T-helper 17 cell (primary cell): ENCODE data around the gene SRPX. TPM values are rescaled to one million over a fixed set of nuclear protein-coding genes. Genes with fewer than 3 reads are reported as not detected.

Source experiments
- ATAC-seq: fragments of 150-1000 bp; cut with Tn5 transposase; 2 replicates; pipeline ENCODE4 v1.10.0; 2021; ENCODE audit warnings: mild to moderate bottlenecking, moderate library complexity
- DNase-seq, 3 donors: peaks; one replicate each; pipeline versions ENCODE4 v3.0.0 to v3.0.0-alpha.2; 2020 to 2021
- H3K9me3 ChIP-seq: one replicate; pipeline ENCODE4 v1.7.0; 2013; ENCODE audit warnings: low read length, mild to moderate bottlenecking; ENCODE audit not compliant: control insufficient read depth, poor library complexity, severe bottlenecking
- H3K27ac Mint-ChIP-seq: one replicate; pipeline ENCODE4 v1.8.0; 2022; ENCODE audit warnings: mild to moderate bottlenecking, moderate library complexity, mixed read lengths
- H3K27me3 Mint-ChIP-seq: one replicate; pipeline ENCODE4 v1.8.0; 2022; ENCODE audit warnings: mixed read lengths
- H3K36me3 Mint-ChIP-seq: one replicate; pipeline ENCODE4 v1.8.0; 2022; ENCODE audit warnings: low read depth, mixed read lengths
- H3K4me1 Mint-ChIP-seq: one replicate; pipeline ENCODE4 v1.8.0; 2022; ENCODE audit warnings: mild to moderate bottlenecking, mixed read lengths
- H3K4me3 Mint-ChIP-seq: one replicate; pipeline ENCODE4 v1.8.0; 2022; ENCODE audit warnings: mild to moderate bottlenecking, moderate library complexity, mixed read lengths
- total RNA-seq, 4 donors: library from RNA in 2 of 4; stranded (reverse) in 2 of 4; gene quantifications; one replicate each; pipeline ENCODE4 v1.2.3 and lab custom pipeline; 2022 to 2026

The SRPX gene
- total RNA-seq, 2 donors from 2014 or later, result 0.30 TPM; not detected in 1

DNA sequence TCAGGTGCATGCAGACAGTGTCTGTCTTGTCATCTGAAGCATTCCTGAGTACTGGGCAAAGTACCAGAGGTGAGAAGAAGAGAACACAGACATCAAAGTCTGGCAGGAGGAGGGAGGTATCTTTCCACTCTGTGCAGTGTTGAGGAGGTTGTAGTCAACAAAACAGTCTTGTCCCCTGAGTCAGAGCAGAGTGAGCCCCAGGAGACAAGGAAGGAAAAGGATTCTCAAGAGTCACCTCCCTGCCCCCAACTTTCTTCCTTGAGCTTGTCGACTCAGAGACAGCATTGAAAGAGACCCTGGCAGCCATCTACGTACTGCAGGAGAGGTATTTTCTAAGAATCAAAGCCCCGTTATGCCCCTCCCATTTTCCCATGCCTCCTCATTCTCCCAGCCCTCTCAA lies 4.4 kb upstream of the SRPX start:
- Mint-ChIP-seq H3K27ac (no peak overlapping the region), H3K4me3 (no peak overlapping the region), H3K36me3 (no peaks in the 10 kb centered on the region), H3K4me1 (no peaks in the 10 kb centered on the region), H3K27me3 (peaks cover 12% of the 10 kb centered on the region)
- no peak for DNase-seq
- no peaks in the 10 kb centered on the region for H3K9me3 ChIP-seq
- no peak for ATAC-seq

- no peak for ATAC-seq
- no peak overlapping the region for H3K27ac Mint-ChIP-seq
Observed at GRCh38 chrX:38224160-38224559, 3.5 kb upstream of the SRPX start.

DNA sequence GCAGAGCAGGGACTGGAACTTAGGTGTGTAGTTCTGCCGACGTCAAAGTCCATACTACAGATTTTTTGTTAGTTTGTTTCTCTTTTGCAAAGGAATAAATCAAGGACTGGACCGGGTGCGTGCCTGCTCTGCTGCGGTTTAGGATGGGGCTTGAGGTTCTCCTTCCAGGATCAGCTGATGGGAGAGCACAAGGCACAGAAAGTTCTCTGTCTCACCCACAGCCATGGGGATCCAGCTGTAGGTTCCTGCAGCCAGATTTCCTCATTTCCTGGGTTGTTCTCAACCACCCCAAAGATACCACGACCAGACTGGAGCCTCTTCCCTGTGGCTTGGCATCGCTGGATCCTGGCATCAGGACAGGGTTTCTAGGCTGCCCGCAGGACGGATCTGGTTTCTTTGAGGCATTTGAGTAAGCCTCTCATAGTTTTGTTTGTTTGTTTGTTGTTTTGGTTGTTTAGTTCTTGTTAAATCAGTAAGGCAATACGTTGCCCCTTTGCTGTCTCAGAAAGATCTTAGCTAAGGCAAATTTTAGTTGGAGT lies 789 bp upstream of the SRPX start:
- H3K9me3 ChIP-seq, result no peaks in the 10 kb centered on the region
- Mint-ChIP-seq H3K4me1 (no peaks in the 10 kb centered on the region), H3K27ac (no peak overlapping the region), H3K27me3 (peaks cover 23% of the 10 kb centered on the region), H3K4me3 (peak overlapping the region; percentile 66), H3K36me3 (no peaks in the 10 kb centered on the region)
- no peak for DNase-seq
- ATAC-seq, result no peak

More at GRCh38 chrX:38224160-38224559, 3.5 kb upstream of the SRPX start:
- Mint-ChIP-seq H3K4me3 (no peak overlapping the region), H3K36me3 (no peaks in the 10 kb centered on the region), H3K4me1 (no peaks in the 10 kb centered on the region), H3K27me3 (peaks cover 18% of the 10 kb centered on the region)
- DNase-seq, result no peak
- H3K9me3 ChIP-seq, result no peaks in the 10 kb centered on the region

- H3K27ac Mint-ChIP-seq, result no peak overlapping the region
- H3K36me3 Mint-ChIP-seq, result no peaks in the 10 kb centered on the region
- no peaks in the 10 kb centered on the region for H3K9me3 ChIP-seq
- no peak for DNase-seq
- H3K27me3 Mint-ChIP-seq, result peaks cover 23% of the 10 kb centered on the region
- ATAC-seq, result peak; percentile 45
- no peaks in the 10 kb centered on the region for H3K4me1 Mint-ChIP-seq
- peak overlapping the region; percentile 73 for H3K4me3 Mint-ChIP-seq
Observed at GRCh38 chrX:38220024-38220414, 652 bp downstream of the SRPX start.

DNA sequence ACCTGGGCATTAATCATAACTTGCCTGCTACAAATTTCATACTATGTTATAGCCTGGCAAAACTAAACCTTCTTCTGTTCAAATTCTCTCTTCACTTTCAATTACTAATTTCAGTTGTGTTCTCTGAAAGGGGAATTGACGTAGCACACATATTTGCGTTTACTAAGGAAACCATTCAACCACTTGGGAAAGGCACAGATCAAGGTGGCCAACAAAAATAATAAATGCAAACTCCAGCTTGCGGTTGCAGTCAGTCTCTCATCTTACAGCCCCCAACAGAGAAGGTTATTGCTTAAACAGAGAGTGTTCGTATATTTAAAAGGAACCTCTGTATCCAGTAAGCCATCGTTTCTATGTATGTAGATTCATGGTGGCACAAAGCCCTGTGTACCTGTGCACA lies 4.0 kb downstream of the SRPX start:
- Mint-ChIP-seq H3K36me3 (no peaks in the 10 kb centered on the region), H3K4me3 (no peak overlapping the region), H3K27me3 (peaks cover 20% of the 10 kb centered on the region), H3K27ac (no peak overlapping the region), H3K4me1 (no peaks in the 10 kb centered on the region)
- no peaks in the 10 kb centered on the region for H3K9me3 ChIP-seq
- DNase-seq (no peak), ATAC-seq (no peak)

GRCh38 chrX:38214551-38215531 lies 5.8 kb downstream of the SRPX start:
- Mint-ChIP-seq H3K27me3 (peaks cover 10% of the 10 kb centered on the region), H3K4me1 (no peaks in the 10 kb centered on the region), H3K4me3 (no peak overlapping the region), H3K27ac (no peak overlapping the region), H3K36me3 (no peaks in the 10 kb centered on the region)
- DNase-seq (no peak), ATAC-seq (no peak)
- no peaks in the 10 kb centered on the region for H3K9me3 ChIP-seq

DNA sequence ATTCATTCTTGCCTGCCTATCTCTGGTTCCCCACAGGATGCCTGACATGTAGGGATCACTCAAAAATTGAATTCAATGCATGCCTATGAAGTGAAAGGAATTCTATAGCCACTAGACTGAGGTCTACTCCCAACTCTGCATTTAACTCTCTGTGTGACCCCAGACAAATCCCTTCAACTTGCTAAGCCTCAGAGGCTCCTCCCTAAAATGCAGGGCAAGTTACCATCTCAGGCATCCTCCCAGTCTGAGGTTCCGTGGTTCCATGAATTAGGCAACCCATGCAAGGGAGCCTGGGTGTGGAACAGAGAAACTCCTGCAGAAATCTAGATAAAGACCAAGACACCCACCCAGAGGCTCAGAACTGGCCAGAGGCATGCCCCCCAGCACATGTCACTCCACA lies 6.6 kb downstream of the SRPX start:
- Mint-ChIP-seq H3K4me3 (no peak overlapping the region), H3K4me1 (no peaks in the 10 kb centered on the region), H3K36me3 (no peaks in the 10 kb centered on the region), H3K27ac (no peak overlapping the region), H3K27me3 (peaks cover 5% of the 10 kb centered on the region)
- H3K9me3 ChIP-seq, result no peaks in the 10 kb centered on the region
- ATAC-seq, result no peak
- no peak for DNase-seq

GRCh38 chrX:38211891-38212635 lies 8.6 kb downstream of the SRPX start:
- H3K9me3 ChIP-seq, result no peaks in the 10 kb centered on the region
- Mint-ChIP-seq H3K4me1 (no peaks in the 10 kb centered on the region), H3K27me3 (no peaks in the 10 kb centered on the region), H3K36me3 (no peaks in the 10 kb centered on the region), H3K4me3 (no peak overlapping the region), H3K27ac (no peak overlapping the region)
- ATAC-seq (no peak), DNase-seq (no peak)

GRCh38 chrX:38206542-38206941 lies 14.1 kb downstream of the SRPX start:
- Mint-ChIP-seq H3K4me3 (no peak overlapping the region), H3K27ac (no peak overlapping the region), H3K27me3 (no peaks in the 10 kb centered on the region), H3K36me3 (no peaks in the 10 kb centered on the region), H3K4me1 (no peaks in the 10 kb centered on the region)
- DNase-seq (no peak), ATAC-seq (no peak)
- no peaks in the 10 kb centered on the region for H3K9me3 ChIP-seq

- H3K27me3 Mint-ChIP-seq, result no peaks in the 10 kb centered on the region
- H3K9me3 ChIP-seq, result no peaks in the 10 kb centered on the region
- H3K36me3 Mint-ChIP-seq, result no peaks in the 10 kb centered on the region
- H3K4me3 Mint-ChIP-seq, result no peak overlapping the region
- H3K27ac Mint-ChIP-seq, result no peak overlapping the region
- no peak for ATAC-seq
- no peak for DNase-seq
- H3K4me1 Mint-ChIP-seq, result no peaks in the 10 kb centered on the region
Observed at GRCh38 chrX:38206036-38206435, 14.6 kb downstream of the SRPX start.

- no peaks in the 10 kb centered on the region for H3K4me1 Mint-ChIP-seq
- H3K36me3 Mint-ChIP-seq, result no peaks in the 10 kb centered on the region
- no peak overlapping the region for H3K27ac Mint-ChIP-seq
- no peaks in the 10 kb centered on the region for H3K27me3 Mint-ChIP-seq
- H3K9me3 ChIP-seq, result no peaks in the 10 kb centered on the region
- no peak overlapping the region for H3K4me3 Mint-ChIP-seq
- no peak for DNase-seq
- ATAC-seq, result no peak
Observed at GRCh38 chrX:38205039-38205438, 15.6 kb downstream of the SRPX start.

DNA sequence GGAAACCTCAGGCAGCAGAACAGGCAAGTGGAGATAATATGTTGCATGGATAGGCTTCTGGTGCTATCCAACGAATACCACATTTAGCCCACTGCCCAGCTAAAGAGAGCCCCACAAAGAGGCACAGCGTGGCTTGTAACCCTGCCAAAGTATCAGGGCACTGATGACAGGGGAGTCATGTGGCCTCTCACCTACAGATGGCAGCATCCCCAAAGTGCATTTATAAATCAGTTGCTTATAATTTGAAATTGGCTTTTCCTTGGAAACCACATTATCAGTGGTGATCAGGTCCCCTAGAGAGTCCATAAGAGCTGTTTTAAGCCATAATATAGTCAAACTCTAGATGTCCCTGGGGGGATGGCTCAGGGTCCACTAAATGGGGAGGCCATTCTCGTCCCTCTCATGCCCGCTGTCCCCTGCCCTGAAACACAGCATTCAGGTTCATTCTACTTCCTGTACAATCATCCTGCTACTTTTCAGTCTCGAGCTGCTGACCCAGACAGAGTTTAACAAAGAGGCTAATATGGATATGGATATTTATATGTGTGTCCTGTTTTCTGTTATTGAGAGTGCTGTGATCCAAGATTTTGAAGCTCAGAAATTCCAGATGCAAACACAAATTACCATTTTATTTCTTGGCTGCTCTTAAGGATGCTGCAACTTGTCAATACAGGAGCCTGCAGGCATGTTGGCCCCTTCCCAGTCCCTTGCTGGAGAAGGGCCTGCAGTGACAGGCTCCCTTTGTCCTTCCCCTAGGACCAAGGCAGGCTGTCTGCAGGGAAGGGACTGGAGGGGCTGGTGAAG lies 28.5 kb downstream of the SRPX start:
- Mint-ChIP-seq H3K4me3 (no peak overlapping the region), H3K4me1 (no peaks in the 10 kb centered on the region), H3K27ac (no peak overlapping the region), H3K27me3 (peaks cover 10% of the 10 kb centered on the region), H3K36me3 (no peaks in the 10 kb centered on the region)
- peak; percentile 35 for ATAC-seq
- no peaks in the 10 kb centered on the region for H3K9me3 ChIP-seq
- DNase-seq, result no peak
